HG02973 (cell line): ENCODE results near the gene FNDC1.
A peak's percentile ranks its signal among the peaks of the same experiment; 100 is the strongest.
"Not testable (repeated sequence)": the region's sequence is repeated elsewhere in the genome, so short reads cannot be mapped to it uniquely, and the experiment has no call there.

Experiments
- ATAC-seq: cut with Tn5 transposase; IDR thresholded peaks from one replicate; pipeline ENCODE4 v1.9.1; 2021; ENCODE audit warnings: moderate library complexity; ENCODE audit not compliant: unreplicated experiment

FNDC1 gene

GRCh38 chr6:159169193-159169555 lies at the start of gene FNDC1:
Gene FNDC1, plus strand, starts transcription at chr6:159169400. Its CDS starts 197 bp downstream, at chr6:159169597.
- ATAC-seq = no peak

GRCh38 chr6:159119791-159120190 lies 49.4 kb upstream of the FNDC1 start:
- no peak for ATAC-seq

GRCh38 chr6:159121486-159121885 lies 47.7 kb upstream of the FNDC1 start:
- no peak for ATAC-seq

- ATAC-seq = no peak
Measured at GRCh38 chr6:159122453-159122852, 46.7 kb upstream of the FNDC1 start.

GRCh38 chr6:159123831-159124230 lies 45.4 kb upstream of the FNDC1 start:
- ATAC-seq = not testable (repeated sequence)

- ATAC-seq = no peak
Measured at GRCh38 chr6:159125014-159125609, 44.1 kb upstream of the FNDC1 start.

- ATAC-seq = no peak
Measured at GRCh38 chr6:159125951-159126352, 43.2 kb upstream of the FNDC1 start.

- no peak for ATAC-seq
Measured at GRCh38 chr6:159126590-159126989, 42.6 kb upstream of the FNDC1 start.

GRCh38 chr6:159127701-159128100 lies 41.5 kb upstream of the FNDC1 start:
- ATAC-seq = no peak

GRCh38 chr6:159128978-159129377 lies 40.2 kb upstream of the FNDC1 start:
- ATAC-seq = no peak

GRCh38 chr6:159130846-159131245 lies 38.4 kb upstream of the FNDC1 start:
- no peak for ATAC-seq

- ATAC-seq = no peak
Measured at GRCh38 chr6:159131709-159132108, 37.5 kb upstream of the FNDC1 start.

GRCh38 chr6:159132664-159133063 lies 36.5 kb upstream of the FNDC1 start:
- no peak for ATAC-seq

GRCh38 chr6:159134701-159135364 lies 34.4 kb upstream of the FNDC1 start:
- ATAC-seq = peak; percentile 65

GRCh38 chr6:159137676-159138075 lies 31.5 kb upstream of the FNDC1 start:
- no peak for ATAC-seq

GRCh38 chr6:159142531-159142930 lies 26.7 kb upstream of the FNDC1 start:
- no peak for ATAC-seq

- ATAC-seq = no peak
Measured at GRCh38 chr6:159148641-159149040, 20.6 kb upstream of the FNDC1 start.

- no peak for ATAC-seq
Measured at GRCh38 chr6:159149641-159150040, 19.6 kb upstream of the FNDC1 start.

GRCh38 chr6:159151266-159151855 lies 17.8 kb upstream of the FNDC1 start:
- peak; percentile 58 for ATAC-seq

- no peak for ATAC-seq
Measured at GRCh38 chr6:159152041-159152440, 17.2 kb upstream of the FNDC1 start.

GRCh38 chr6:159152782-159153181 lies 16.4 kb upstream of the FNDC1 start:
- no peak for ATAC-seq

- no peak for ATAC-seq
Measured at GRCh38 chr6:159155679-159156078, 13.5 kb upstream of the FNDC1 start.
